Measurements from ENCODE around the gene CD164.

Gene CD164

GRCh38 chr6:109322825-109323224 is 59.4 kb downstream of the CD164 start:
- DNase-seq (ENCODE audit: extremely low read depth, low read depth): no peak
- TF ChIP-seq, protein P1, sequence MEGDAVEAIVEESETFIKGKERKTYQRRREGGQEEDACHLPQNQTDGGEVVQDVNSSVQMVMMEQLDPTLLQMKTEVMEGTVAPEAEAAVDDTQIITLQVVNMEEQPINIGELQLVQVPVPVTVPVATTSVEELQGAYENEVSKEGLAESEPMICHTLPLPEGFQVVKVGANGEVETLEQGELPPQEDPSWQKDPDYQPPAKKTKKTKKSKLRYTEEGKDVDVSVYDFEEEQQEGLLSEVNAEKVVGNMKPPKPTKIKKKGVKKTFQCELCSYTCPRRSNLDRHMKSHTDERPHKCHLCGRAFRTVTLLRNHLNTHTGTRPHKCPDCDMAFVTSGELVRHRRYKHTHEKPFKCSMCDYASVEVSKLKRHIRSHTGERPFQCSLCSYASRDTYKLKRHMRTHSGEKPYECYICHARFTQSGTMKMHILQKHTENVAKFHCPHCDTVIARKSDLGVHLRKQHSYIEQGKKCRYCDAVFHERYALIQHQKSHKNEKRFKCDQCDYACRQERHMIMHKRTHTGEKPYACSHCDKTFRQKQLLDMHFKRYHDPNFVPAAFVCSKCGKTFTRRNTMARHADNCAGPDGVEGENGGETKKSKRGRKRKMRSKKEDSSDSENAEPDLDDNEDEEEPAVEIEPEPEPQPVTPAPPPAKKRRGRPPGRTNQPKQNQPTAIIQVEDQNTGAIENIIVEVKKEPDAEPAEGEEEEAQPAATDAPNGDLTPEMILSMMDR (IDR thresholded peaks at IDR 0.05; ENCODE audit: low read depth, low read length): no peak

DNA sequence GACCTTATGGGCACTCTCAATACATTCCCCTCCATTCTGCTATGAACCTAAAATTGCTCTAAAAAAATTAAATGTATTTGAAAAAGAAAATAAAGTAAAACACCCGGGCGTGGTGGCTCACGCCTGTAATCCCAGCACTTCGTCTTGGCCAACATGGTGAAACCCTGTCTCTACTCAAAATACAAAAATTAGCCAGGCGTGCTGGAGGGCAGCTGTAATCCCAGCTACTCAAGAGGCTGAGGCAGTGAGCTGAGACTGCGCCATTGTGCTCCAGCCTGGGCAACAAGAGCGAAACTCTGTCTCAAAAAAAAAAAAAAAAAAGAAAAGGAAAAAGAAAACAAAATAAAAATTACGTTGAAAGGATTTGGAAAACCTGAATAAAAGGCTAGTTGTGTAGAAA is 60.5 kb downstream of the CD164 start:
- DNase-seq (ENCODE audit: extremely low read depth, low read depth): no peak
- TF ChIP-seq, protein P1 (IDR thresholded peaks at IDR 0.05; ENCODE audit: low read depth, low read length): no peak

DNA sequence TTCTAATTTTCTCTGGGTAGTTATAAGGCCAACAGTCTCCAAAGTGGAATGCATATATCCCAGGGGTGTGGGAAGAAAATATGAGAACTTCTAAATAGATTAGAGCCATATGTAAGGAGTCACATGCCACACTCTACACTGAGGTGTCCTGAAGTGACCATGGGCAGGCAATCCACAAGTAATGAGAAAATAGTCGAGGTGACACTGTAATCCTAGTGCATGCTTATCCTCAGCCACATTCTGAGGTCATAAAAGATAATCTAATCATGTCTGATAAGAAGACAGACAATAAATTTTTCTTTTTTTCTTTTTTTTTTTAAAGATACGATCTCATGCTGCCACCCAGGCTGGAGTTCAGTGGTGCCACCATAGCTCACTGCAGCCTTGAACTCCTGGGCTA is 62.2 kb downstream of the CD164 start:
- no peak for DNase-seq (ENCODE audit: extremely low read depth, low read depth)
- TF ChIP-seq, protein P1 (IDR thresholded peaks at IDR 0.05; ENCODE audit: low read depth, low read length): no peak

DNA sequence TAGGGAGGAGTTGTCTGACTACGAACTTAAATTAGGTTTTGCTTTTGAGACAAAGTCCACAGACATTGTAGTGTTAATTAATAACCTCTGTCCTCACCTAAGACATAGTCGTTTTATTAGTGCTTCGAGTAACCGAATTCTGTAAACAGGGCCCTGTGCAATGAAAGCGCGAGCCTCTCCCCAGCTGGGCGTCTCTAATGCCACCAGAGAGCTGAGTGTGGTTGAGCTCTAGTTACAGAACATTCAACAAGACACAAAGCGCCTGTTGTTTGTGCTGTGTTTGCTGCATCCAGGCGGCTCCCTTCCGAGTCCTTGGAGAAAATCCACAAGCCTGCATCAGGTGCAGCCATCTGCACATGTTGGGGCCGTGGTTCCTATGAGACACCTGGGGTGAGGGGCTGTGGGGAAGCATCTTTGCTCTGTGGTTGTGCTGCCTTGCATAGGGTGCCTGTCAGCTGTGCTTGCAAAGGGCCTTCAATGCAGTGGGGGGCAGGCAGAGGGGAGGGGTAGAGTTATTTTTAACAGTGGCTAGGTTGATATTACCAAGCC is 63.9 kb downstream of the CD164 start:
- no peak for DNase-seq (ENCODE audit: extremely low read depth, low read depth)
- TF ChIP-seq, protein P1 (IDR thresholded peaks at IDR 0.05; ENCODE audit: low read depth, low read length): no peak

GRCh38 chr6:109316909-109317308 is 65.4 kb downstream of the CD164 start:
- TF ChIP-seq, protein P1 (IDR thresholded peaks at IDR 0.05; ENCODE audit: low read depth, low read length): no peak

More at GRCh38 chr6:109316909-109317308, 65.4 kb downstream of the CD164 start:
- no peak for DNase-seq (ENCODE audit: extremely low read depth, low read depth)
